Fibroblast of villous mesenchyme (primary cell): ENCODE results near the gene MSANTD1. TPM values are rescaled to one million over a fixed set of nuclear protein-coding genes. Genes with fewer than 3 reads are reported as not detected.

Source experiments
- DNase-seq: peaks from one replicate; pipeline ENCODE4 v3.0.0-alpha.2; 2010; ENCODE audit warnings: low read depth
- H3K4me3 ChIP-seq: 2 replicates; pipeline ENCODE4 v1.5.1; 2011; ENCODE audit warnings: low read depth, mild to moderate bottlenecking, low read length
- total RNA-seq: library from RNA; depleted of rRNA; stranded (reverse); fragments of >200 nt; gene quantifications from 2 replicates; pipeline ENCODE4 v1.2.3, GENCODE V29; 2012
- TF ChIP-seq, protein P1 (sequence below): IDR thresholded peaks from 2 replicates; pipeline ENCODE4 v1.5.1; 2012; ENCODE audit warnings: low read depth, mild to moderate bottlenecking, low read length; ENCODE audit not compliant: insufficient read depth

MSANTD1 gene
- total RNA-seq, 1 donor, result 0.86 TPM

DNA sequence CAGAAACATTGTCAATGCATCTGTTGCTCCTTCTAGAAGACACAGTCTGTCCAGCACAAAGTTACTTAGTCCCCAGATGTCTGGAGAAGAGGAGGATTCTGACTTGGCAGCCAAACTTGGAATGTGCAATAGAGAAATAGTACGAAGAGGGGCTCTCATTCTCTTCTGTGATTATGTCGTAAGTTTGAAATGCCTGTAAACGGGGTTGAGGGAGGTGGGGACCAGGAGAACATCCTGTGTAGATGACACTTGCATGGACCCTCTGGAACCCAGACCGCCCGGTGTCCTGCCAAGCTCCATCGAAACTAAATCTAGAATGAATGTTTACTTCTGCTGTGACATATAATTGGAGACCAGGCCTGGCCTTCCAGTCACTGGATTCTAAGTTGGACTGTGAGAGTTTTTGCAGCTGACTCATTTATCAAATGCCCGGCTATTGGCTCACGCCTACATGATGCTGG, 45.0 kb upstream of the MSANTD1 start:
- TF ChIP-seq, protein P1, sequence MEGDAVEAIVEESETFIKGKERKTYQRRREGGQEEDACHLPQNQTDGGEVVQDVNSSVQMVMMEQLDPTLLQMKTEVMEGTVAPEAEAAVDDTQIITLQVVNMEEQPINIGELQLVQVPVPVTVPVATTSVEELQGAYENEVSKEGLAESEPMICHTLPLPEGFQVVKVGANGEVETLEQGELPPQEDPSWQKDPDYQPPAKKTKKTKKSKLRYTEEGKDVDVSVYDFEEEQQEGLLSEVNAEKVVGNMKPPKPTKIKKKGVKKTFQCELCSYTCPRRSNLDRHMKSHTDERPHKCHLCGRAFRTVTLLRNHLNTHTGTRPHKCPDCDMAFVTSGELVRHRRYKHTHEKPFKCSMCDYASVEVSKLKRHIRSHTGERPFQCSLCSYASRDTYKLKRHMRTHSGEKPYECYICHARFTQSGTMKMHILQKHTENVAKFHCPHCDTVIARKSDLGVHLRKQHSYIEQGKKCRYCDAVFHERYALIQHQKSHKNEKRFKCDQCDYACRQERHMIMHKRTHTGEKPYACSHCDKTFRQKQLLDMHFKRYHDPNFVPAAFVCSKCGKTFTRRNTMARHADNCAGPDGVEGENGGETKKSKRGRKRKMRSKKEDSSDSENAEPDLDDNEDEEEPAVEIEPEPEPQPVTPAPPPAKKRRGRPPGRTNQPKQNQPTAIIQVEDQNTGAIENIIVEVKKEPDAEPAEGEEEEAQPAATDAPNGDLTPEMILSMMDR, result no peak
- H3K4me3 ChIP-seq, result no peak overlapping the region
- peak; percentile 79 for DNase-seq

DNA sequence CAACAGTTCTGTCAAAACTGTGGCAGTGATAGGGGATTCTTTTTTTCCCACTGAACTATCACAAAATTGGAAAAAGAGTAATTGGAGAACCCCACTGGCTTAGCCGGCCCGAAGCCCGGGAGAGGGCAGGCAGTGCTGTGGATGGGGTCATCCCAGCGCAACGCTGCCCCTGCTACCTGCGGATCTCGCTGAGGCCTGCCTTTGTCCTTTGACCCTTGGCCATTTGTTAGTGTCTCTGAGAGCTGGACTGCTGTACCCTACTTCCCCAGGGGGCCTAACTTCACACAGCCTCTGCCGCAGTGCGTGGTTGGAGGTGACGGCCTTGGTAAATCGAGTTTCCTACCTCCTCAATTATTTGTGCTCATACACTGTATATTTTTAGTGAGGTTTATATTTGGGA, 43.0 kb upstream of the MSANTD1 start:
- no peak overlapping the region for H3K4me3 ChIP-seq
- TF ChIP-seq, protein P1, result no peak
- no peak for DNase-seq

DNA sequence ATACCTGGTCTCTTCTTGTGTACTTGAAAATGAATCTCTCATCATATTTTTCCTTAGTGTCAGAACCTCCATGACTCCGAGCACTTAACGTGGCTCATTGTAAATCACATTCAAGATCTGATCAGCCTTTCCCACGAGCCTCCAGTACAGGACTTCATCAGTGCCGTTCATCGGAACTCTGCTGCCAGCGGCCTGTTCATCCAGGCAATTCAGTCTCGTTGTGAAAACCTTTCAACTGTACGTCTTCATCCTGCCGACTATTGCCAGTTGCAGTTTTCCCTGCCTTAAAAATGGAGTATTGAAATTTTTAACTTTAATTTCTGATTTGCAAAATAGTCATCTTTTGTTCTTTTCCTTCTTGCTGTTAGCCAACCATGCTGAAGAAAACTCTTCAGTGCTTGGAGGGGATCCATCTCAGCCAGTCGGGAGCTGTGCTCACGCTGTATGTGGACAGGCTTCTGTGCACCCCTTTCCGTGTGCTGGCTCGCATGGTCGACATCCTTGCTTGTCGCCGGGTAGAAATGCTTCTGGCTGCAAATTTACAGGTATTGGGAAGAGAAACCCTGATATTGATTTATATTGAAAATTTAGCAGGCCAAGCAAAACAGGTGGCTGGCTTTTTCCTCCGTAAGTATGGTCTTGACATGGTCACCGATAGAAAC, 42.4 kb upstream of the MSANTD1 start:
- TF ChIP-seq, protein P1, result no peak
- no peak for DNase-seq
- no peak overlapping the region for H3K4me3 ChIP-seq

DNA sequence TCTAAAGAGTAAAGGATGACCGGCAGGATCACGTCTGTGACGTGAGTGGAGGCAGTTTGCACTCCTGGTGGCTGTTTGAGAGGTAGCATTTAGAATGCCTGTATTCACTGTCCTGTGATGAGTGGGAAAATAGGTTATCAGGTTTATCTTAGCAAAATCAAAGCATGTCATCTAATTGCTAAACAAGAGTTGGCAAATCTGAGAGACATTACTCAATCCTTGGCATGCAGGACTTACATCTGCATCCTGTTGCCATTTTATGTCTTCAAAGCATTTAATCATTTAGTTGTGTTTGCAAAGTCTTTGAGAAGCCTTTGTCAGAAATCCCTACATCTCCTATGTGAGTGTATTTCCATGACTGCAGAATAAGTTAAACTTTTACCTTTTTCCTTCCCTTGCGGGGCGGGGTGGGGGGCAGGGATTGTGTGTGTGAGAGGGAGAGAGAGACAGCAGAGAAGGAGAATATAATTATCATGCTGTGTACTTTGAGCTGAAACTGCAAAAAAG, 41.4 kb upstream of the MSANTD1 start:
- TF ChIP-seq, protein P1, result no peak
- DNase-seq, result peak; percentile 78
- no peak overlapping the region for H3K4me3 ChIP-seq

DNA sequence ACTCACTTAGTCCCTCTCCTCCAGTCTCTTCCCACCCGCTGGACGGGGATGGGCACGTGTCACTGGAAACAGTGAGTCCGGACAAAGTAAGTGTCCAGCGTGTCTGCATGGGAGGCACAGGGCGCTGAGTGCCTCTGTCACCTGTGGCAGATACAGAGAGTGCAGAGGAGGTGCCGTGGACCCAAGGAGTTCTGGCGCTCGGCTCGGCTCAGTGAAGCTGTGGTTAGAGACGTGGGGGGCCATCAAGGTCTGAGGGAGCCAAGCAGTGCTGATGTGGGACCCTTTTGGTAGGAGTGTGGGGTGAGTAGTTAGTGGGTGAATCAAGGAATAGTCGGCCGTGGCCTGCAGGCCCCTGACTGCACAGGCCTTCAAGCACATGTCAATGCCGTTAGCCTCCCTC, 40.1 kb upstream of the MSANTD1 start:
- TF ChIP-seq, protein P1, result no peak
- no peak overlapping the region for H3K4me3 ChIP-seq
- no peak for DNase-seq

DNA sequence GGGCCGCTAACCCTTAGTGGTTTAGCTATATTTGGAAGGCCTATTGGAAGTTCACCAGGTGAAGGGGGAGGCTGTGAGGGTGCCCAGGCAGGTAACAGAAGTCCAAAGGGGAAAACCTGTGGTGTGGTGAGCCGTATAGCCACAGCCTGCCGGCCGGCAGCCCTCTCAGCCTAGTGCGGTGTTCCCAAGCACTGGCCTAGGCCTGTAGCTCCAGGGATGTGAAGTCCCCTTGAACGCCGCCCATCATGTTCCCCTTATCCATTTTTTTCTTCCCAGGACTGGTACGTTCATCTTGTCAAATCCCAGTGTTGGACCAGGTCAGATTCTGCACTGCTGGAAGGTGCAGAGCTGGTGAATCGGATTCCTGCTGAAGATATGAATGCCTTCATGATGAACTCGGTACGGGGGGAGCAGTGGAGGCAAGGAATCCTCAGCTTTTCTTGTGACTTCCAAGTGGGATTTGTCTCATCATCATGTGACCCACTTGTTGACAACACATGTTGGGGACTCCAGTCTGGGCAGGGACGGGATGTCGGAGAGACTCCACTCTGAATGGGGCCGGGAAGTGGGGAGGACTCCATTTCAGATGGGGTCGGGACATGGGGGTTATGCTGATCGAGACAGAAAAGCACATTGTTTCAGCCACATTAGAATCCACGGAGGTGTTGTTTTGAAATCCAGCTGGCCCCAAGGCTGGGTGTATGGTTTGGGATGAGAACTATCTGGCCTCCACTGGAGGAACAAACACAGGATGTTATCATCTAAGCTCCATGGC, 39.2 kb upstream of the MSANTD1 start:
- no peak for DNase-seq
- TF ChIP-seq, protein P1, result no peak
- no peak overlapping the region for H3K4me3 ChIP-seq
